T-helper 9 cell (primary cell): ENCODE results near the gene FKBP15.
"Not testable (repeated sequence)": the region's sequence is repeated elsewhere in the genome, so short reads cannot be mapped to it uniquely, and the experiment has no call there.

Experiments used
- DNase-seq: peaks from one replicate; pipeline ENCODE4 v3.0.0-alpha.2; 2020

The FKBP15 gene

GRCh38 chr9:113148372-113148705 lies 72.7 kb downstream of the FKBP15 start:
- no peak for DNase-seq

- no peak for DNase-seq
Measured at GRCh38 chr9:113143432-113144227, 77.4 kb downstream of the FKBP15 start.

GRCh38 chr9:113140896-113141295 lies 80.2 kb downstream of the FKBP15 start:
- not testable (repeated sequence) for DNase-seq

- no peak for DNase-seq
Measured at GRCh38 chr9:113139953-113140352, 81.1 kb downstream of the FKBP15 start.

GRCh38 chr9:113139225-113139829 lies 81.8 kb downstream of the FKBP15 start:
- no peak for DNase-seq

- DNase-seq: no peak
Measured at GRCh38 chr9:113138760-113139159, 82.3 kb downstream of the FKBP15 start.

GRCh38 chr9:113137196-113138168 lies 83.6 kb downstream of the FKBP15 start:
- no peak for DNase-seq

- DNase-seq: no peak
Measured at GRCh38 chr9:113131689-113132151, 89.4 kb downstream of the FKBP15 start.

GRCh38 chr9:113129884-113130283 lies 91.2 kb downstream of the FKBP15 start:
- DNase-seq: no peak

- no peak for DNase-seq
Measured at GRCh38 chr9:113129466-113129865, 91.6 kb downstream of the FKBP15 start.

GRCh38 chr9:113125386-113126035 lies 95.6 kb downstream of the FKBP15 start:
- no peak for DNase-seq

- not testable (repeated sequence) for DNase-seq
Measured at GRCh38 chr9:113118829-113119228, 102.2 kb downstream of the FKBP15 start.
